PC-9 (cell line): Measurements from ENCODE around the gene SCAF4. TPM values are rescaled to one million over a fixed set of nuclear protein-coding genes. Genes with fewer than 3 reads are reported as not detected.

Experiments used
- BruUV-seq: library from RNA; stranded (reverse); fragments of 400-500 nt; replicated peaks from 2 replicates; lab custom pipeline; 2021; lab: Mats Ljungman, UMichigan
- CTCF ChIA-PET: fragments of 300-600 bp; sonication (Branson Sonifier 250); formaldehyde crosslinking; loops from one replicate; lab custom pipeline; 2022; ENCODE audit warnings: antibody characterized with exemption; lab: Charles Lee
- POLR2A ChIA-PET: fragments of 300-600 bp; sonication (Branson Sonifier 250); formaldehyde crosslinking; loops from one replicate; lab custom pipeline; 2022; ENCODE audit warnings: antibody characterized with exemption; ENCODE audit not compliant: unreplicated experiment; lab: Charles Lee
- DNase-seq, 2 experiments: peaks; one replicate each; pipeline versions ENCODE4 v3.0.0 to v3.0.0-alpha.2; 2015 to 2022; ENCODE audit warnings: mixed read lengths in 1 of 2
- H2AFZ ChIP-seq: fragments of 200-600 bp; sonication (generic); 2 replicates; pipeline ENCODE4 v1.8.1; 2017; ENCODE audit warnings: antibody characterized with exemption
- H3F3A ChIP-seq: fragments of 200-600 bp; sonication (generic); 2 replicates; pipeline ENCODE4 v1.8.1; 2017; ENCODE audit warnings: antibody characterized with exemption, mild to moderate bottlenecking, low read depth; ENCODE audit not compliant: insufficient read depth
- H3K27ac ChIP-seq: fragments of 200-600 bp; sonication (generic); 2 replicates; pipeline ENCODE4 v1.6.1; 2016; ENCODE audit warnings: mixed run types
- H3K27me3 ChIP-seq: fragments of 200-600 bp; sonication (generic); 2 replicates; pipeline ENCODE4 v1.6.1; 2016; ENCODE audit warnings: low read depth, mixed run types; ENCODE audit not compliant: insufficient read depth
- H3K36me3 ChIP-seq: fragments of 200-600 bp; sonication (generic); 2 replicates; pipeline ENCODE4 v1.6.1; 2016; ENCODE audit warnings: low read depth, mixed run types
- H3K4me1 ChIP-seq: fragments of 200-600 bp; sonication (generic); replicated peaks from 2 replicates; pipeline ENCODE4 v1.6.1; 2016; ENCODE audit warnings: mixed run types; ENCODE audit not compliant: insufficient read depth
- H3K4me2 ChIP-seq: fragments of 200-600 bp; sonication (generic); 2 replicates; pipeline ENCODE4 v1.6.1; 2017; ENCODE audit warnings: mixed run types
- H3K4me3 ChIP-seq: fragments of 200-600 bp; sonication (generic); 2 replicates; pipeline ENCODE4 v1.6.1; 2016; ENCODE audit warnings: mixed run types
- H3K79me2 ChIP-seq: fragments of 200-600 bp; sonication (generic); 2 replicates; pipeline ENCODE4 v1.6.1; 2017; ENCODE audit warnings: low read depth, mixed run types
- H3K9me2 ChIP-seq: fragments of 200-600 bp; sonication (generic); 2 replicates; pipeline ENCODE4 v1.8.1; 2017; ENCODE audit warnings: mild to moderate bottlenecking; ENCODE audit not compliant: insufficient read depth
- H3K9me3 ChIP-seq: fragments of 200-600 bp; sonication (generic); 2 replicates; pipeline ENCODE4 v1.8.1; 2016; ENCODE audit warnings: low read depth; ENCODE audit not compliant: insufficient read depth
- H4K20me1 ChIP-seq: fragments of 200-600 bp; sonication (generic); 2 replicates; pipeline ENCODE4 v1.8.1; 2017; ENCODE audit not compliant: insufficient read depth
- CTCF ChIP-seq: fragments of 200-600 bp; sonication (generic); conservative IDR thresholded peaks from 2 replicates; pipeline ENCODE4 v1.6.1; 2017; ENCODE audit warnings: mixed run types, antibody characterized with exemption, mild to moderate bottlenecking, moderate library complexity
- EZH2 ChIP-seq: fragments of 200-600 bp; sonication (generic); IDR thresholded peaks from 2 replicates; pipeline ENCODE4 v1.8.0; 2017; ENCODE audit warnings: antibody characterized with exemption, low read depth
- intact Hi-C: fragments of 100-400 bp; cut with micrococcal nuclease; formaldehyde crosslinking; loops from one replicate; pipeline ENCODE4 v1.10.0; 2022; ENCODE audit not compliant: unreplicated experiment
- total RNA-seq: library from RNA; stranded (reverse); gene quantifications from 2 replicates; pipeline ENCODE4 v1.2.3, GENCODE V29; 2021

The SCAF4 gene
- total RNA-seq, 1 experiment from 2014 or later, result 30.0 TPM

- no TSS peak for BruUV-seq
- Histone ChIP-seq H3K4me2 (no peak overlapping the region), H4K20me1 (peaks cover 1% of the 10 kb centered on the region), H3K27me3 (no peaks in the 10 kb centered on the region), H3K4me3 (no peak overlapping the region), H3F3A (peaks cover 3% of the 10 kb centered on the region; the same call in 1 of the 2 replicates), H2AFZ (no peak overlapping the region), H3K79me2 (peaks cover 11% of the 10 kb centered on the region), H3K36me3 (no peaks in the 10 kb centered on the region), H3K9me3 (no peaks in the 10 kb centered on the region), H3K27ac (no peak overlapping the region), H3K9me2 (no peaks in the 10 kb centered on the region), H3K4me1 (peaks cover 8% of the 10 kb centered on the region)
- intact Hi-C loops, result no loop called here
- TF ChIP-seq CTCF, result no peak
- TF ChIP-seq EZH2, result no peak
- no peak for DNase-seq
- POLR2A ChIA-PET, result no interaction called here
- CTCF ChIA-PET, result no interaction called here
Measured at GRCh38 chr21:31735511-31735992, 3.6 kb upstream of the SCAF4 start.

DNA sequence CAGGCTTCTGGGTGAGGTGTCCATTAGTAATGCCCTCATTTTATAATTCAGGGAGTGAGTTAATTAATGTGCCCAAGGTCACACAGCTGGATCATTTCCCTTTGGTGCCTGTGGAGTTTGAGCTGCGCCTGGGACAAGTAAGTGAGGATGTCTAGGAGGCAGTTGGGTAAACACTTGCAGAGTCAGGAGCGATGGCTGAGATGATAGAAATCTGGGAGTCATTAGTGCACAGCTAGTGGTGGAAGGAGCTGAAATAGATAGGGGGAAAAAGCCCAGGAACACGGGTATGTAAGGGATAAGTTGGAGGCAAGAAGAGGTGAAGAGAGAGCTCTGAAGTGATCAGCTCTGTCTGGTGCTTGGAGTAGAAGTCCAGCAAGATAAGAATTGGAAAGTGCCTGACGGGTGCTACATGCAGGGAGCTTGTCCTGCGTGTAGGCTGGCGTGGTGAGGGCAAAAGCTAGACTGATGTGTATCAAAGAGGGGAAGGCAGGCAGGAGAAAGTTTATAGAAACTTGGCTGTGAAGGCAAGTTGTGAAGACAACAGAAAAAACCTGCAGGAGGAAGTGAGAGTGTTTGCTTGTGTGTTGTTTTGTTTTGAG is 1.7 kb upstream of the SCAF4 start:
- intact Hi-C loops, result loop anchor here (5.0 kb wide), 1 partner anchor 76 kb away; the partner anchor contains the start of gene SOD1
- BruUV-seq, result no TSS peak
- ChIA-PET POLR2A (no interaction called here), CTCF (interaction anchor here (0.7 kb wide), 1 partner anchor 64 kb away, joined by 3 read pairs; no protein-coding TSS in a partner anchor)
- Histone ChIP-seq H3K4me2 (no peak overlapping the region), H3K27ac (no peak overlapping the region), H3K9me2 (no peaks in the 10 kb centered on the region), H3K4me1 (peaks cover 21% of the 10 kb centered on the region), H2AFZ (no peak overlapping the region), H3K4me3 (no peak overlapping the region), H3F3A (peaks cover 3% of the 10 kb centered on the region; the same call in 1 of the 2 replicates), H3K36me3 (no peaks in the 10 kb centered on the region), H3K27me3 (no peaks in the 10 kb centered on the region), H3K9me3 (no peaks in the 10 kb centered on the region), H3K79me2 (peaks cover 30% of the 10 kb centered on the region), H4K20me1 (peaks cover 20% of the 10 kb centered on the region)
- TF ChIP-seq CTCF (no peak), EZH2 (no peak)
- no peak for DNase-seq

- no peak for TF ChIP-seq CTCF
- TF ChIP-seq EZH2, result no peak
- peak overlapping the region; percentile 90 for H2AFZ ChIP-seq
- no peaks in the 10 kb centered on the region for H3K9me3 ChIP-seq
- H3K79me2 ChIP-seq, result peaks cover 38% of the 10 kb centered on the region
- DNase-seq, result peak in 1 of 2 experiments; percentile 3
- H3K9me2 ChIP-seq, result no peaks in the 10 kb centered on the region
- peak overlapping the region; percentile 61 for H3K4me3 ChIP-seq
- H3K4me2 ChIP-seq, result peak overlapping the region; percentile 88
- TSS peak; percentile 88 for BruUV-seq
- H3K36me3 ChIP-seq, result no peaks in the 10 kb centered on the region
- peaks cover 21% of the 10 kb centered on the region for H4K20me1 ChIP-seq
- peaks cover 21% of the 10 kb centered on the region for H3K4me1 ChIP-seq
- POLR2A ChIA-PET, result interaction anchor here (0.6 kb wide), 1 partner anchor 27 kb away, joined by 5 read pairs; no protein-coding TSS in a partner anchor
- H3F3A ChIP-seq, result peaks cover 3% of the 10 kb centered on the region; the same call in 1 of the 2 replicates
- CTCF ChIA-PET, result interaction anchor here (0.7 kb wide), 1 partner anchor 63 kb away, joined by 3 read pairs; no protein-coding TSS in a partner anchor
- H3K27me3 ChIP-seq, result no peaks in the 10 kb centered on the region
- intact Hi-C loops, result loop anchor here (5.0 kb wide), 1 partner anchor 76 kb away; the partner anchor contains the start of gene SOD1
- H3K27ac ChIP-seq, result peak overlapping the region; percentile 38
Measured at GRCh38 chr21:31732597-31733550, 956 bp upstream of the SCAF4 start.
